GM23338 (cell line): ENCODE measurements around the gene EYA4.

Experiments used
- CTCF ChIP-seq, 2 experiments: fragments of 200-600 bp in 1 of 2; sonication (generic) in 1 of 2; conservative IDR thresholded peaks; 2 replicates each; pipeline versions ENCODE4 v1.5.1 to v1.6.1; 2016 to 2017; ENCODE audit warnings: antibody characterized with exemption in 2 of 2, low read depth in 2 of 2, mild to moderate bottlenecking in 2 of 2, moderate library complexity in 1 of 2
- EZH2 ChIP-seq: fragments of 200-600 bp; sonication (generic); IDR thresholded peaks from one replicate; pipeline ENCODE4 v1.8.0; 2017; ENCODE audit warnings: antibody characterized with exemption, mild to moderate bottlenecking, low read depth; ENCODE audit not compliant: unreplicated experiment
- POLR2AphosphoS5 ChIP-seq: IDR thresholded peaks from 2 replicates; pipeline ENCODE4 v1.6.1; 2016; ENCODE audit warnings: antibody characterized with exemption, low read depth
- TF ChIP-seq, protein P1 (sequence below): IDR thresholded peaks from 2 replicates; pipeline ENCODE4 v1.6.1; 2016; ENCODE audit warnings: antibody characterized with exemption

- no peak for TF ChIP-seq CTCF (conservative IDR thresholded peaks at IDR 0.05; ENCODE audit: low read depth in 2 of 2)
- TF ChIP-seq EZH2: no peak
- TF ChIP-seq, protein P1, sequence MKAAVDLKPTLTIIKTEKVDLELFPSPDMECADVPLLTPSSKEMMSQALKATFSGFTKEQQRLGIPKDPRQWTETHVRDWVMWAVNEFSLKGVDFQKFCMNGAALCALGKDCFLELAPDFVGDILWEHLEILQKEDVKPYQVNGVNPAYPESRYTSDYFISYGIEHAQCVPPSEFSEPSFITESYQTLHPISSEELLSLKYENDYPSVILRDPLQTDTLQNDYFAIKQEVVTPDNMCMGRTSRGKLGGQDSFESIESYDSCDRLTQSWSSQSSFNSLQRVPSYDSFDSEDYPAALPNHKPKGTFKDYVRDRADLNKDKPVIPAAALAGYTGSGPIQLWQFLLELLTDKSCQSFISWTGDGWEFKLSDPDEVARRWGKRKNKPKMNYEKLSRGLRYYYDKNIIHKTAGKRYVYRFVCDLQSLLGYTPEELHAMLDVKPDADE: no peak
- no peak for TF ChIP-seq POLR2AphosphoS5
Measured at GRCh38 chr6:133549371-133549801, 308.2 kb downstream of the EYA4 start.
